DMS53 (cell line): ENCODE results near the gene ZNF621.

Source experiments
- DNase-seq: peaks from one replicate; lab custom pipeline; 2025; lab: John Stamatoyannopoulos, UW

ZNF621 gene

DNA sequence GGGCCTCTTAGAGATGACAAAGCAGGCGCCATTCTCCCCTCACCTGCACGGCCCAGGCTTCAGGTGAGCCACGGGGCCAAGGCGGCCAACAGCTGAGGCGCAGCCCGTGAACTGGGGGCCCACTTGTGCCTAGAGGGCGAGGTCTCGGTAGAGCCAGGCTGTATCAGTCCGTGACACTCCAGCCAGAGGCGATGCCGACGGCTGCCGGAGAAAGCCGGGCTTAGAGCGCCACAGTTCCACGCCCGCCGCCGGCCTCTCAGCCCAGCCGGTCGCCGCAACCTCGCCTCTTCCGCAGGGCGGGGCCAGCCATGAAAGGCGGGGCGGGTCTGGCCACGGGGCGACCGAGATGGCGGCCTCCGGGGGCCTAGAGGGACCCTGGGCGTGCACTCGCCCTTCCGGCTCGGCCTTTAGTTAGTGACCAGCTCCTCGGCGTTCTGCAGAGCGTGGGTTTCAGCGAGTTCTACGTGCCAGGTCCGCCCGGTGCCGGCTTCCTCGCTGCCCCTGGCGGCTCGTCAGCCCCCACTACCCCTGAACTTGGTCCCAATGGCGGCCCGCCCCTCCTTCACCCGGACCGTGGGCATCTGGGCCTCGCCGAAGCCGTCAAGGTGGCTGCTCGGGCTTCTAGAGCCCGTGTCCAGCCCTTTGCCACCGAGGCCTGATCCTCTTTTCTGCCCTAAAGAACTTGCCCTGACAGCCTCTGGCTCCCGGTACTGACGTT is at the start of gene ZNF621:
Gene ZNF621, plus strand, starts transcription at position 393 of the 718 bp plus-strand sequence. CDS start 881 bp downstream, outside the sequence.
- peak; percentile 85 for DNase-seq

GRCh38 chr3:40476478-40477470 is 48.0 kb upstream of the ZNF621 start, which contains the start of gene ZNF619:
TSS of gene ZNF619 (plus strand) at chr3:40477122. CDS start at chr3:40477980, 858 bp downstream.
- peak; percentile 65 for DNase-seq

GRCh38 chr3:40477666-40478065 is 47.1 kb upstream of the ZNF621 start:
- no peak for DNase-seq

- no peak for DNase-seq
Observed at GRCh38 chr3:40487172-40487571, 37.6 kb upstream of the ZNF621 start.

- no peak for DNase-seq
Observed at GRCh38 chr3:40490916-40491315, 33.8 kb upstream of the ZNF621 start.

- DNase-seq, result no peak
Observed at GRCh38 chr3:40494698-40495097, 30.1 kb upstream of the ZNF621 start.

GRCh38 chr3:40497288-40497687 is 27.5 kb upstream of the ZNF621 start:
- DNase-seq, result no peak

DNA sequence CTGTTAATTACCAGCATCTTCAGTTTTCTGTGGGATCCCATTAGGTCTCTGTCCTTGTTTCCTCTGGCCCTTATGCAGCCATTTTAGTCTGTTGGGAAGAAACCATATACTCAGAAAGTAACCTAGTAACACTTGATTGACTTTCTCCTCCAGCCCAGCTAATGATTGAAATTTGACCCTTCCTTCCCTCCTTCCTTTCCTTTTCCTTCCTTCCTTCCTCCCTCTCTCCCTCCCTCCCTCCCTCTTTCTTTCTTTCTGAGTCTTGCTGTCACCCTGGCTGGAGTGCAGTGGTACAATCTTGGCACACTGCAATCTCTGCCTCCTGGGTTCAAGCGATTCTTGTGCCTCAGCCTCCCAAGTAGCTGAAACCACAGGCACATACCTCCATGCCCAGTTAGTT is 24.8 kb upstream of the ZNF621 start:
- no peak for DNase-seq

GRCh38 chr3:40502034-40502433 is 22.7 kb upstream of the ZNF621 start:
- DNase-seq, result no peak

- peak; percentile 16 for DNase-seq
Observed at GRCh38 chr3:40504636-40505430, 19.9 kb upstream of the ZNF621 start.

DNA sequence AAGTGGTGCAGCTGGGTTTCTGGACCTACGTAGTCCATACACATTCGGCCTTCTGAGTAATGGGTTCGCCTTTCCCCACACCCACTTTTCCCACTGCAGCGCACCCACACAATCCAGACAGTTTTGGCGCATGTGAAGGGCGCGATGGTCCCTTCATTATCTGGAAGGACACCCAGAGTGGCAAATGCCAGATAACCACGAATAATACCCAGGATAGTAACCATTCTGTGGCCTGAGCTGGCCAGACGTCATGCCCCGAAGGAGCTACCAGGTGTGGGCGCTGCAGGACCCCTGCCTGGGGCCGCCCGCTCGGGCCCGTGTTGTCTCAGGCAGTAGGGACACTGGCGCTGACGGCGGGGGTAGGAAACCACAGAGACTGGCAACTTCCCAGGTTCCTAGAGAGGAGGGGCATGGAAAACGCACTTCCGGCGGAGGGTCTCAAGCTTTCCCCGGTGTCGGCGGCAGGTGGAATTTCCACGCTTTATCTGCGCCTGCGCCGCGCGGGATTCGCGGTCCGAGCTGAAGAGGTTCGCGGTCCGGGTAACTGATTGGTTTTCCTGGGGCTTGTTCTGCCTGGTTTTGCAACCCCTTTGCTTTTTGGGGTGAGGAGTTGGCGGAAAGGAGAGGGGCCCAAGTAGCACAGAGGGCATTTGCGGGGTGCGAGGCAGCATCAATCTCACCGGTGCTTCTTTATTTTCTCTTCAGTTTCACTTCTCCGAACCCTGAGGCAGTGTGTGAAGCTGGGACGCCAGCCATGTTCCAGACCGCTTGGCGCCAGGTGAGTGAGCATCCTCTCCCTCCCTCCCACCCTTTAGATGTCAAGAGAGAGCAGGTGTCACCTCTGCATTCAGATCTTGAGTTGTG is 18.9 kb upstream of the ZNF621 start, which contains the start of gene ZNF620:
Gene ZNF620, plus strand, starts transcription at position 441 of the 864 bp plus-strand sequence. Its CDS starts 314 bp downstream, at position 755.
- peak; percentile 85 for DNase-seq

DNA sequence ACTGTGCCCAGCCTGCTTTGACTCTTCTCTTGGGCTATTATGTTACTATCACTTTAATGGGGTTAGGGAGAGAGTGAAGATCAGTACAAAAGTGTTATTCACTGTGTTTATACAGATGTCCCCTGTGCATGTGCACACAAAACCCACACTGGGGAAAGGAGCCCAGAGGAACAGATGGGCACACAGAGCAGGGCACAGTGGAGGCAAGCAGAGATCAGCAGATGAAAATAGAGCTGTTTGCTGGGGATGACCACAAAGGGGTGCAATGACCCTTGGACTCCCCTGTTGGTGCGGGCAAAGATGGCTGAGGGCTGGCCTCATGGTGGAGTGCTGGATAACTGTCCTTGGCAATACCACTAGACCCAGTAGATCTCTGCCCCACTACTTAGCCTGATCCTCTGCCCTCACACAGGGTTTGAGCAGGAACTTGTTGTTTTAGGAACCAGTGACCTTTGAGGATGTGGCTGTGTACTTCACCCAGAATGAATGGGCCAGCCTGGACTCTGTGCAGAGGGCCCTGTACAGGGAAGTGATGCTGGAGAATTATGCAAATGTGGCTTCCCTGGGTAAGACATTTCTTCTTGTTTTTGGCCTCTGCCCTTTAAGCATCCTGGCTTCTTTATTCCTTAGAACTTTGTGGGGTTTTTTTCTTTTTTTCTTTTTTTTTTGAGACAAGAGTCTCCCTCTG is 13.6 kb upstream of the ZNF621 start:
- no peak for DNase-seq

- no peak for DNase-seq
Observed at GRCh38 chr3:40516201-40516600, 8.6 kb upstream of the ZNF621 start.

- DNase-seq, result no peak
Observed at GRCh38 chr3:40518067-40518466, 6.7 kb upstream of the ZNF621 start.

GRCh38 chr3:40518848-40519247 is 5.9 kb upstream of the ZNF621 start:
- no peak for DNase-seq

GRCh38 chr3:40521254-40521653 is 3.5 kb upstream of the ZNF621 start:
- DNase-seq, result no peak

GRCh38 chr3:40523781-40524180 is 979 bp upstream of the ZNF621 start:
- DNase-seq, result peak; percentile 42

DNA sequence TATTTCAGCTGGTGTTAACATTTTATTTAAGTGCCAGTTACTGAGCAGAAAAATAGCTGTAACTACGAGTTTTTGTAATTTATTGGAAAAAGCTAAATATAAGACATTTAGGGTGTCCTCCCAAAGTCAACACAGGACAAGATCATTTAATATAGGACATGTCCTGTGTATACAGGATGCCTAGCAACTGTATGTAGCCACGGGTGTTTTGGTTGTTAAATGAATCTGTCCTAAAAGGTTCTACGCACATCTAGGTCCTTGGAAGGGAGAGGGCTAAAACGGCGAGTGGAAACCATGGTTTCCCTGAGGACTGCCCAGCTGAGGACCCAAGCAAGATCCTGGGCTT is 565 bp upstream of the ZNF621 start:
- no peak for DNase-seq

GRCh38 chr3:40528426-40528825 is 3.7 kb downstream of the ZNF621 start:
- no peak for DNase-seq

DNA sequence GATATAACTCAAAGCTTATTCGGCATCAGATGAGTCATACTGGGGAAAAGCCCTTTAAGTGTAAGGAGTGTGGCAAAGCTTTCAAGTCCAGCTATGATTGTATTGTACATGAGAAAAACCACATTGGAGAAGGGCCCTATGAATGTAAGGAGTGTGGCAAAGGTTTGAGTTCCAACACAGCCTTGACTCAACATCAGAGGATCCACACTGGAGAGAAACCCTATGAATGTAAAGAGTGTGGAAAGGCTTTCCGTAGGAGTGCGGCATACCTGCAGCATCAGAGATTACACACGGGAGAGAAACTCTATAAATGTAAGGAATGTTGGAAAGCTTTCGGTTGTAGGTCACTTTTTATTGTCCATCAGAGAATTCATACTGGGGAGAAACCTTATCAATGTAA is 7.5 kb downstream of the ZNF621 start:
- no peak for DNase-seq
